ENCODE data around the gene SDHB.

Gene SDHB

DNA sequence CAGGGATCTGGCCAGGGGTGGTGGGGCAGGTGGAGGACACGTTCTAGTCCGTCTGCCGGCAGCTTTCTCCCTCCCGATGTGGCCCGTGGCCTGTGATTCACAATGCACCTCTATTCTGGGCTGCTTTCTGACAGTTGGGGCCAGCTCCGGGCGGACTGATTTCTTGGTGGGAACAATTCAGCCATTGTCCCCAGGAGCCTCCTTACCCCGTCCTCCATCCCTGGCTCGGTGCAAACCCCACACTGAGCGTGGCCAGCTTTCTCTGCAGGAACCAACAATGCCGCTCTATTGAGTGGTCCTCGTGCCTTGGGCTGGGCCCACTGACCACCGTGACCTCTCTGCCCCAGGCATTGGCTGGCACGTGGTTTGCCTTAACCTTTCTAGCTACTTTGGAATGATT is 35.7 kb upstream of the SDHB start:
- no peak for DNase-seq (ENCODE audit: low read depth)
- TF ChIP-seq, protein P1, sequence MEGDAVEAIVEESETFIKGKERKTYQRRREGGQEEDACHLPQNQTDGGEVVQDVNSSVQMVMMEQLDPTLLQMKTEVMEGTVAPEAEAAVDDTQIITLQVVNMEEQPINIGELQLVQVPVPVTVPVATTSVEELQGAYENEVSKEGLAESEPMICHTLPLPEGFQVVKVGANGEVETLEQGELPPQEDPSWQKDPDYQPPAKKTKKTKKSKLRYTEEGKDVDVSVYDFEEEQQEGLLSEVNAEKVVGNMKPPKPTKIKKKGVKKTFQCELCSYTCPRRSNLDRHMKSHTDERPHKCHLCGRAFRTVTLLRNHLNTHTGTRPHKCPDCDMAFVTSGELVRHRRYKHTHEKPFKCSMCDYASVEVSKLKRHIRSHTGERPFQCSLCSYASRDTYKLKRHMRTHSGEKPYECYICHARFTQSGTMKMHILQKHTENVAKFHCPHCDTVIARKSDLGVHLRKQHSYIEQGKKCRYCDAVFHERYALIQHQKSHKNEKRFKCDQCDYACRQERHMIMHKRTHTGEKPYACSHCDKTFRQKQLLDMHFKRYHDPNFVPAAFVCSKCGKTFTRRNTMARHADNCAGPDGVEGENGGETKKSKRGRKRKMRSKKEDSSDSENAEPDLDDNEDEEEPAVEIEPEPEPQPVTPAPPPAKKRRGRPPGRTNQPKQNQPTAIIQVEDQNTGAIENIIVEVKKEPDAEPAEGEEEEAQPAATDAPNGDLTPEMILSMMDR (conservative IDR thresholded peaks at IDR 0.05; ENCODE audit: control insufficient read depth, insufficient read depth, low read depth, low read length), result no peak
- H3K4me3 ChIP-seq (ENCODE audit: control insufficient read depth, low read depth, low read length), result no peak overlapping the region

DNA sequence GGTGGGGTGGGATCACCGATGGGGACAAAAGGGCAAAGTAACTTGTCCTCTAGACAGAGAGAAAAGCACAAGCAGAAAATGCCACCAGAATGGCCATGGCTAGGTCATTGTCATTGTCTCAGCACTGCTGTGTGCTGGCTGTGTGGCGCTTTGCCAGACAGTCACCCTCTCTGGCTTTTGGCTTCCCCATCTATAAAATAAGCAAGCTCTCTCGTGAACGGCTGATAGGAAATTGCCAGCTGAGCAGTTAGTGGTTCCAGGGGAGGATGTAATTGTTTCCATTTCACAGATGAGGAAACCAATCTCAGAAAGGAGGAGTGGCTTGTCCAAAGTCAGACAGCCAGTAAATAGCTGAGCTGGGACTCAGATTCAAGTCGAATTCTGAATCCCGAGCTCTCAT is 32.9 kb upstream of the SDHB start:
- TF ChIP-seq, protein P1 (conservative IDR thresholded peaks at IDR 0.05; ENCODE audit: control insufficient read depth, insufficient read depth, low read depth, low read length), result no peak
- no peak for DNase-seq (ENCODE audit: low read depth)

DNA sequence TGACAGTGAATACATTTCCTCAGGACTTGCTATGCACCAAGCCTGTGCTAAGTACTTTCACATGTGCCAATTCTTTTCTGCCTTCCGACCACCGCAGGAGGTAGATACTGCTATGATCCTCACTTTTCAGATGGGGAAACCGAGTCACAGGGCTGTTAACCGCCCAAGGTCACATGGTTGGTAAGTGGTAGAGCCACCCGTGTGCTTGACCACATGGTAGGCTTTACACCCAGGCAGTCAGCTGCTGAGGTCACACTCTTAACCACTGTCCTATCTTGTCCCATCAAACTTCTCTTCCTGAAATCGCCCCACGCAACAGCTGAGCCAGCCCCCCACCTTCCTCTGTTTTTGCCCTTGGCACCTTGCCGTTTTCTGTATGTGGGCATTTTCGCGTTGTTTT is 31.0 kb upstream of the SDHB start:
- no peak overlapping the region for H3K4me3 ChIP-seq (ENCODE audit: control insufficient read depth, low read depth, low read length)
- TF ChIP-seq, protein P1 (conservative IDR thresholded peaks at IDR 0.05; ENCODE audit: control insufficient read depth, insufficient read depth, low read depth, low read length), result no peak
- no peak for DNase-seq (ENCODE audit: low read depth)

More for the DNA sequence above, 32.9 kb upstream of the SDHB start:
- no peak overlapping the region for H3K4me3 ChIP-seq (ENCODE audit: control insufficient read depth, low read depth, low read length)

DNA sequence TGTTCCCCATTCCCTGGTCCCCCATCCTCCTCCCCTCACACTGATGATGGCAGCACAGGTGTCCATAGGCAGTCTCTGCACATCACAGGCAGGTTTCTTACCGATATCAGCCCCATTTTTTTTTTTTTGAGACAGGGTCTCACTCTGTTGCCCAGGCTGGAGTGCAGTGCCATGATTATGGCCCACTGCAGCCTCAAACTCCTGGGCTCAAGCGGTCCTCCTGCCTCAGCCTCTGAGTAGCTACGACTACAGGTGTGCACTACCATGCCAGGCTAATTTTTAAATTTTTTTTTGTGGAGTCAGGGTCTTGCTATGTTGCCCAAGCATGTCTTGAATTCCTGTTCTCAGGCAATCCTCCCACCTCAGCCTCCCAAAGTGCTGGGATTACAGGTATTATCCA is 28.9 kb upstream of the SDHB start:
- TF ChIP-seq, protein P1 (conservative IDR thresholded peaks at IDR 0.05; ENCODE audit: control insufficient read depth, insufficient read depth, low read depth, low read length), result no peak
- no peak for DNase-seq (ENCODE audit: low read depth)

DNA sequence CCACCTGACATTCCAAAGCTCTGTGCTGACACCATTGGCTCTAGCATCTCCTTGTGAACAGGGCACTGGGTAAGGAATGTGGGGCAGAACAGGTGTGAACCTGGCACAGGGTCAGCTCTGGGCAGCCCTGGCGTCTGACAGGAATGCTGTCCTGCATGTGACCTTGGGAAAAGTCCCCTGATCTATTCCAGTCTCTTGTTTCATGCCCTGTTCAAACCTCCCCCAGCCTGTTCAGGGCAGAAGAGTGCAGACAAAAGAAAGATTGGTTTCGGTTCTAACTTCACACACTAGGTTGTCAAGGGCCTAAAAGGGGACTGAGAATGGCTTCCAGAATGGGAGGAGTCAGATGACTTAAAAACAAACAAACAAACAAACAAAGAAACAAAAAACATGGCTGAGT is 27.6 kb upstream of the SDHB start:
- DNase-seq (ENCODE audit: low read depth), result no peak
- H3K4me3 ChIP-seq (ENCODE audit: control insufficient read depth, low read depth, low read length), result no peak overlapping the region
- TF ChIP-seq, protein P1 (conservative IDR thresholded peaks at IDR 0.05; ENCODE audit: control insufficient read depth, insufficient read depth, low read depth, low read length), result no peak

More for the DNA sequence above, 28.9 kb upstream of the SDHB start:
- H3K4me3 ChIP-seq (ENCODE audit: control insufficient read depth, low read depth, low read length), result no peak overlapping the region

DNA sequence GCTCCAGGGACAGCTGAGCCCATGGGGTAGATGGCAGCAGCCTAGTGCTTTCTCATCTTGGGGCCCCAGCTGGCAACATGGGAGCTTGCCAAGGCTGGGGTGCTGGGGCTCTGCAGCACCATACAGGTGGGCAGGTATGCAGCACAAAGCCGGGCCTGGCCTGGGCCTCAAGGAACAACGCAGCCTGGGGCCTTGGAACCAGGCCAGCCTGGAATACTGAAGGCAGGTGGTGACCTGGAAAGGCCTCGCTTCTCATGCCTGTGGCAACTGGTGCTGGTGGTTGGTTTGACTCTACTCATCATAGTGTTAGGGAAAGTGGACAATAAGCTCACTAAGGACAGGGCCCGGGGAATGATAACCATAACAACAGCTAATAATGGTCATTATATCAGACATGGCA is 27.0 kb upstream of the SDHB start:
- TF ChIP-seq, protein P1 (conservative IDR thresholded peaks at IDR 0.05; ENCODE audit: control insufficient read depth, insufficient read depth, low read depth, low read length), result no peak
- no peak for DNase-seq (ENCODE audit: low read depth)

More for the DNA sequence above, 27.0 kb upstream of the SDHB start:
- no peak overlapping the region for H3K4me3 ChIP-seq (ENCODE audit: control insufficient read depth, low read depth, low read length)
